Neural cell (in vitro differentiated cells): ENCODE data around the gene PABPC1L. TPM values are rescaled to one million over a fixed set of nuclear protein-coding genes. Genes with fewer than 3 reads are reported as not detected.

Source experiments
- H2AFZ ChIP-seq: fragments of 200-600, 300-800 bp; sonication (generic), shearing (Covaris generic); 2 replicates; pipeline ENCODE4 v1.6.0; 2014; ENCODE audit warnings: low read depth, mild to moderate bottlenecking, antibody characterized with exemption, low read length, moderate library complexity
- H3F3A ChIP-seq: fragments of 200-600 bp; shearing (Covaris generic); 2 replicates; pipeline ENCODE4 v1.6.1; 2016; ENCODE audit warnings: mild to moderate bottlenecking, moderate library complexity, mixed read lengths, antibody characterized with exemption, low read length; ENCODE audit not compliant: insufficient read depth, poor library complexity, severe bottlenecking
- H3K27ac ChIP-seq: fragments of 200-600, 300-800 bp; sonication (generic), shearing (Covaris generic); 2 replicates; pipeline ENCODE4 v1.5.1; 2014; ENCODE audit warnings: mild to moderate bottlenecking, low read length, moderate library complexity
- H3K27me3 ChIP-seq: fragments of 300-800, 200-600 bp; sonication (generic), shearing (Covaris generic); 2 replicates; pipeline ENCODE4 v1.6.0; 2014; ENCODE audit warnings: mild to moderate bottlenecking, low read depth, low read length, moderate library complexity; ENCODE audit not compliant: insufficient read depth
- H3K36me3 ChIP-seq: fragments of 300-800, 200-600 bp; sonication (generic), shearing (Covaris generic); 2 replicates; pipeline ENCODE4 v1.5.1; 2014; ENCODE audit warnings: mild to moderate bottlenecking, antibody characterized with exemption, low read length, moderate library complexity; ENCODE audit not compliant: insufficient read depth
- H3K4me2 ChIP-seq: fragments of 300-800, 200-600 bp; sonication (generic), shearing (Covaris generic); 2 replicates; pipeline ENCODE4 v1.6.0; 2014; ENCODE audit warnings: mild to moderate bottlenecking, low read length
- H3K4me3 ChIP-seq: fragments of 300-800, 200-600 bp; sonication (generic), shearing (Covaris generic); 2 replicates; pipeline ENCODE4 v1.5.1; 2014; ENCODE audit warnings: mild to moderate bottlenecking, low read length, moderate library complexity
- H3K79me2 ChIP-seq: fragments of 200-600 bp; shearing (Covaris generic); replicated peaks from 2 replicates; pipeline ENCODE4 v1.6.0; 2014; ENCODE audit warnings: mild to moderate bottlenecking, low read length, moderate library complexity; ENCODE audit not compliant: insufficient read depth
- H3K9ac ChIP-seq: fragments of 300-800, 200-600 bp; sonication (generic), shearing (Covaris generic); 2 replicates; pipeline ENCODE4 v1.6.1; 2016; ENCODE audit warnings: mild to moderate bottlenecking, low read length, mixed read lengths
- H3K9me2 ChIP-seq: fragments of 200-600 bp; shearing (Covaris generic); 2 replicates; pipeline ENCODE4 v1.6.1; 2016; ENCODE audit warnings: mild to moderate bottlenecking, low read length, mixed read lengths; ENCODE audit not compliant: insufficient read depth
- H3K9me3 ChIP-seq: fragments of 200-600, 300-800 bp; sonication (generic), shearing (Covaris generic); 2 replicates; pipeline ENCODE4 v1.6.1; 2016; ENCODE audit warnings: mild to moderate bottlenecking, mixed run types, low read length, moderate library complexity, mixed read lengths
- H4K20me1 ChIP-seq: fragments of 200-600 bp; shearing (Covaris generic); 2 replicates; pipeline ENCODE4 v1.6.1; 2016; ENCODE audit warnings: mild to moderate bottlenecking, mixed run types; ENCODE audit not compliant: insufficient read depth
- EP300 ChIP-seq: fragments of 450-650 bp; conservative IDR thresholded peaks from 2 replicates; pipeline ENCODE4 v1.6.1; 2014; ENCODE audit warnings: antibody characterized with exemption, mild to moderate bottlenecking, moderate library complexity; ENCODE audit not compliant: poor library complexity, severe bottlenecking
- EZH2 ChIP-seq: fragments of 200-600, 300-800 bp; shearing (Covaris generic), sonication (generic); IDR thresholded peaks from 2 replicates; pipeline ENCODE4 v1.6.1; 2014; ENCODE audit warnings: antibody characterized with exemption, low read length, borderline replicate concordance, mild to moderate bottlenecking; ENCODE audit not compliant: insufficient read depth, poor library complexity, severe bottlenecking
- MXI1 ChIP-seq: fragments of 450-650 bp; conservative IDR thresholded peaks from 2 replicates; pipeline ENCODE4 v1.6.1; 2014; ENCODE audit warnings: antibody characterized with exemption, mild to moderate bottlenecking; ENCODE audit not compliant: poor library complexity, severe bottlenecking
- POLR2AphosphoS5 ChIP-seq: IDR thresholded peaks from 2 replicates; pipeline ENCODE4 v1.6.1; 2012
- RAD21 ChIP-seq: fragments of 450-650 bp; conservative IDR thresholded peaks from 2 replicates; pipeline ENCODE4 v1.6.1; 2014; ENCODE audit warnings: antibody characterized with exemption, mild to moderate bottlenecking, moderate library complexity
- SMC3 ChIP-seq: fragments of 450-650 bp; conservative IDR thresholded peaks from 2 replicates; pipeline ENCODE4 v1.6.1; 2014; ENCODE audit warnings: antibody characterized with exemption, mild to moderate bottlenecking, moderate library complexity; ENCODE audit not compliant: poor library complexity
- TAF1 ChIP-seq: IDR thresholded peaks from 2 replicates; pipeline ENCODE4 v1.6.1; 2012; ENCODE audit warnings: low read depth
- polyA plus RNA-seq: library from polyadenylated mRNA; depleted of rRNA; stranded (reverse); fragments of >200 nt; gene quantifications from 2 replicates; pipeline ENCODE4 v1.2.3, GENCODE V29; 2014
- TF ChIP-seq, protein P1 (sequence below): fragments of 450-650 bp; IDR thresholded peaks from 2 replicates; pipeline ENCODE4 v1.5.1; 2014; ENCODE audit warnings: antibody characterized with exemption, mild to moderate bottlenecking, moderate library complexity; ENCODE audit not compliant: poor library complexity, severe bottlenecking

Gene PABPC1L
- polyA plus RNA-seq, 1 donor from 2014 or later = 3.6 TPM

DNA sequence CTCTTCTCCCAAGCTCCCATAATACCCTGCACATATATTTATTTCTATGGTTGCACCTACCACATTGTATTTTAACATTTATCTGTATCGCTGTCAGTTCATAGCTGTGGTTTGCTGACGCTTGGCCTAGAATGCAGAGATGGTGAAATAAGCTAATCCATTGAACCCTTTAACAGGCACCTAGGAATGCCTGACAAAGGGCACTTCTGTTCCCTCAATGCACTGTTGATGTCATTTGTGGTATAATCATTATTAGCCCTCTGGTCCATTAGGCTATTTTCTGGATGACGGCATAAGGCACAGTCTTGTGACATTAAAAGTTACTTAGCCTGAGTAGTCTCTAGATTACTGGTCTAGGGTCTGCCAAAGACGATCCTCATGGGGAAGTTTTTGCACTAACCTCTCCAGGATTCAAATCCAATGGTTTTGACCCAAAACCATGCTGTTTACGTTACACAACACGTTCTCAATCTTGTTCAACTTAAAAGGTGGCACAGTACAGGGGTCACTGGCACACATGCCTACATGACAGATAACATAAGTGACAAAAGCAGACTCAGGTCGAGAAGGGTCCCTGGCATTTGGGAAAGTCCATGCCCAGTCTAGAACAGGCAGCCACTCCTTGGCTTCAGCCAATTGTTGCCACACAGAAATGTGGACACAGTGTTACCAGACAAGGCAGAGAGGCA is 26.5 kb upstream of the PABPC1L start:
- Histone ChIP-seq H3K9me3 (no peaks in the 10 kb centered on the region), H3K27me3 (no peaks in the 10 kb centered on the region)

DNA sequence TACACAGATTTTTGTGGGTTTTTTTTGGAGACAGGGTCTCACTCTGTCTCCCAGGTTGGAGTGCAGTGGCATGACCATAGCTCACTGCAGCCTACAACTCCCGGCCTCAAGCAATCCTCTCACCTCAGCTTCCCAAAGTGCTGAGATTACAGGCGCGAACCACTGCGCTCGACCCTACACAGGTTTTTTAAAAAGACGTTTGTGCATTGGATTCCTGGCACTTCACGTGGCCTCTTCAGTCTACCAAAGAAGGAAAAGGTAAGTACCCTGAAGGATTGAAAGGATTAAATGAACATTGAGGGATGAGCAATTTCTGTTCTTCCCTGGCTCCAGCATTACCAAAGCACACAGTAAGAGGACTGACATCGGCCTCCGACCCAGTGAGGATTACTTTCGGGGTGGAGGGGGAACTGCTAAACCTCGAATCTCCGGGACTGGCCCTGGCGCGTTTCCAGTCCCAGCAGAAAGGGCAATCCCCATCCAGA is 24.9 kb upstream of the PABPC1L start:
- Histone ChIP-seq H3K9me2 (no peaks in the 10 kb centered on the region), H3K9me3 (no peaks in the 10 kb centered on the region), H2AFZ (peak overlapping the region; percentile 92), H3K36me3 (peaks cover 3% of the 10 kb centered on the region), H3F3A (peaks cover 5% of the 10 kb centered on the region), H4K20me1 (peaks cover 11% of the 10 kb centered on the region), H3K27ac (peak overlapping the region; percentile 88), H3K4me3 (peak overlapping the region; percentile 89), H3K27me3 (no peaks in the 10 kb centered on the region), H3K4me2 (peak overlapping the region; percentile 73), H3K9ac (peak overlapping the region; percentile 92), H3K79me2 (peaks cover 44% of the 10 kb centered on the region)
- TF ChIP-seq, protein P1, sequence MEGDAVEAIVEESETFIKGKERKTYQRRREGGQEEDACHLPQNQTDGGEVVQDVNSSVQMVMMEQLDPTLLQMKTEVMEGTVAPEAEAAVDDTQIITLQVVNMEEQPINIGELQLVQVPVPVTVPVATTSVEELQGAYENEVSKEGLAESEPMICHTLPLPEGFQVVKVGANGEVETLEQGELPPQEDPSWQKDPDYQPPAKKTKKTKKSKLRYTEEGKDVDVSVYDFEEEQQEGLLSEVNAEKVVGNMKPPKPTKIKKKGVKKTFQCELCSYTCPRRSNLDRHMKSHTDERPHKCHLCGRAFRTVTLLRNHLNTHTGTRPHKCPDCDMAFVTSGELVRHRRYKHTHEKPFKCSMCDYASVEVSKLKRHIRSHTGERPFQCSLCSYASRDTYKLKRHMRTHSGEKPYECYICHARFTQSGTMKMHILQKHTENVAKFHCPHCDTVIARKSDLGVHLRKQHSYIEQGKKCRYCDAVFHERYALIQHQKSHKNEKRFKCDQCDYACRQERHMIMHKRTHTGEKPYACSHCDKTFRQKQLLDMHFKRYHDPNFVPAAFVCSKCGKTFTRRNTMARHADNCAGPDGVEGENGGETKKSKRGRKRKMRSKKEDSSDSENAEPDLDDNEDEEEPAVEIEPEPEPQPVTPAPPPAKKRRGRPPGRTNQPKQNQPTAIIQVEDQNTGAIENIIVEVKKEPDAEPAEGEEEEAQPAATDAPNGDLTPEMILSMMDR = no peak
- TF ChIP-seq RAD21 = peak; percentile 15
- peak; percentile 4 for TF ChIP-seq SMC3

More for the DNA sequence above, 26.5 kb upstream of the PABPC1L start:
- Histone ChIP-seq H3K9ac (no peak overlapping the region), H3K4me2 (no peak overlapping the region), H4K20me1 (peaks cover 5% of the 10 kb centered on the region), H3K27ac (no peak overlapping the region), H3K4me3 (no peak overlapping the region), H3F3A (peaks cover 5% of the 10 kb centered on the region), H2AFZ (no peak overlapping the region), H3K9me2 (no peaks in the 10 kb centered on the region), H3K79me2 (peaks cover 28% of the 10 kb centered on the region), H3K36me3 (peaks cover 3% of the 10 kb centered on the region)
- no peak for TF ChIP-seq TAF1
- no peak for TF ChIP-seq EZH2
- no peak for TF ChIP-seq RAD21
- TF ChIP-seq POLR2AphosphoS5 = no peak
- TF ChIP-seq, protein P1 = no peak
- no peak for TF ChIP-seq EP300
- no peak for TF ChIP-seq MXI1
